GM21447 (cell line): ENCODE results near the gene PNPLA2.

Experiments
- ATAC-seq: cut with Tn5 transposase; IDR thresholded peaks from one replicate; pipeline ENCODE4 v1.9.1; 2021; ENCODE audit not compliant: unreplicated experiment

The PNPLA2 gene

DNA sequence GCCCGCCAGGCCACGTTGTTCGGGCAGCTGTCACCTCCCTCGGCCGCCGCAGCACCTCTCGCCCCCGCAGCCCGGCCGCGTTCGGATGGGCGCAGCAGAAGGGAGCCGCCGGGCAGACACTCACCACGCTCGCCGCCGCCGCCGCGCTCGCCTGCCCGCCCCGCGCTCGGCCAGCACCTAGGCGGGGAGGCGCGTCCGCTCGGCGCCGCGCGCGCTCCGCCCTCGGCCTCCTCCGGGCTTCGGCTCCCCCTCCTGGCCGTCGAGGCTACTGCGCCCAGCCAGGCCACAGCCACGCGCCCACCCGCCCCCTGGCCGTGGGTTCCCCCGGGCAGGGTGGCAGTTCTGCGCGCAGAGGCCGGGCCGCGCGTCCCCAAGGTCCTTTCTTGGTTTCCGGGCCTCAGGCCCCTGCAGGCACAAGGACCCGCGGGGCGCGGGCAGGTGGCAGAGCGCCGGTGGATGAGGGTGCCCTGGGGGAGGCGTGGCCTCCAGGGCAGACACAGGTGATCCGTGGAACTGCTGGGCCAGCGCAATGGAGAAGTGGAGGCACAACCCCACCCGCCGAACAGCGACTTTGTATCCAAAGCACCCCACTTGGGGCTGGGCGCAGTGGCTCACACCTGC, 20.5 kb upstream of the PNPLA2 start, which contains the start of gene SLC25A22:
TSS of gene SLC25A22 (minus strand) at position 189 of the 621 bp plus-strand sequence. CDS start 3,275 bp downstream, outside the sequence.
- peak; percentile 50 for ATAC-seq

GRCh38 chr11:799641-800316, 18.9 kb upstream of the PNPLA2 start:
- no peak for ATAC-seq

DNA sequence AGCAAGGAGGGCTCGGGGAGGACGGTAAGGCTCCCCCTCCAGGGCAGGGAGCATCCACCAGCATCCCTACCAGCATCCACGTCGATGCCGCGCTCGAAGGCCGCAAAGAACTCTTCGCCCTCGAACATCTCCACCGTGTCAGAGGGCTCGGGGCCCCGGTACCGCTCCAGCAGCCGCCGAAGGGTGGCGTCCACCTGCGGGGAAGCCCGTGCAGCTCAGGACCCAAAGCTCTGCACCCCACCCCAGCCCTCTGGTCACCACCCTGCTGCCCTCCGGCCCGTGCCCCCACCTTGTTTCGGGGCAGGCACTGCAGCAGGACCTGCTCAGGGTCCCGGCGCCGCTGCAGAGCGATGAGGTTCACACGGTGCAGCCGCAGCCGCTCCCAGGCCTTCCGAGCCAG, 18.2 kb upstream of the PNPLA2 start:
- no peak for ATAC-seq

DNA sequence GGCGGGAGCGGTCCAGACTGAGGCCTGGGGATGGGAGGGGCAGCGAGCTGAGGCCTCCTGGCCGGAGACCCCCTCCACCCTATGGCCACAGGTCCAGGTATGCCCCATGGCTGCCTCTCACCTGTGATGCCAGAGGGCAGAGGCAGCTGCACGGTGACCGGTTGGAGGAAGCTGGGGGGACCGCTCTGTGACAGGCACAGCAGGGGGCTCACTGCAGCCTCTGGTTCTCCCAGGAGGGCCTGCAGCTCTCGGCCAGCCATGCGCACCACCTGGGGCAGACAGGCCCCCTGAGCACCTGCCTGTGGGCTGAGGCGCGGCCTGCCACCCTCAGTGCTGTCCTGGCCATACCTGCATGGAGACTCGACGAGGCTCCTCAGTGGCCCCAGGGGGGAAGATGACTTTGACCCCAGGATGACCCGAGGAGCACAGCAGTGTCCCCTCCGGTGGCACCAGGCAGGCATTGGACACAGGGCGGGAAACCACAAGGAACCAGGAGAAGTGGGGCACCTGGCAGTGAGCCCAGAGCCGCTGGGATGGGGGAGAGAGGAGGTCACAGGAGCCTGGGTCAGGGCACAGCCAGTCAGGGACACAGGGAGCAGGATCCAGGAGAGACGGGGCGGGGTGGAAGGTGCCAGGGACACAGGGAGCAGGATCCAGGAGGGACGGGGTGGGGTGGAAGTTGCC, 17.5 kb upstream of the PNPLA2 start:
- ATAC-seq = no peak

DNA sequence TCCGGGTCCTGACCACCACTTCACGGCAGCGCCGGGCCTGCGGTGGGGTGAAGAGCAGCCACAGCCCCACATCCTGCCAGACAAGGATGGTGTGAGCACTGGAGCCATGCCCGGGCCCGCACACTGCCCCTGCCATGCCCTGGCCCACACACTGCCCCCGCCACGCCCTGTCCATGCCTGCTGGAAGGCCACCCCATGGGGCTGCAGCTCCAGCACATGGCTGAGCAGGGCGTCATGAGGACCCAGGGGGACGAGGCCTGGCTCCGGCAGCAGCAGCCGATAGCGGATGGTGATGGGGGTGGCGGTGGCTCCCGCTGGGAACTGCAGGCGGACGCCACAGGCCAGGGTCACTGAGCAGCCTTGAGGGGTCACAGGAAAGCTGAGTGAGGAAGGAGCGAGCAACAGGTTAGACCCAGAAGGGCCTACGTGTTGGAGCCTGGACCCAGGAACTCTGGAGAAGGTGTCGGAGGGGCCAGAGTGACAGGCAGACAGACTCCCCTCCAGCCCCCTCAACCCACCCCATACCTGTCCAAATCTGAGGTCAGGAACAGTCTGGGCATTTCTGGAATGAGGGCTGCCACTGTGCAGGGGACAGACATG, 16.6 kb upstream of the PNPLA2 start:
- no peak for ATAC-seq

DNA sequence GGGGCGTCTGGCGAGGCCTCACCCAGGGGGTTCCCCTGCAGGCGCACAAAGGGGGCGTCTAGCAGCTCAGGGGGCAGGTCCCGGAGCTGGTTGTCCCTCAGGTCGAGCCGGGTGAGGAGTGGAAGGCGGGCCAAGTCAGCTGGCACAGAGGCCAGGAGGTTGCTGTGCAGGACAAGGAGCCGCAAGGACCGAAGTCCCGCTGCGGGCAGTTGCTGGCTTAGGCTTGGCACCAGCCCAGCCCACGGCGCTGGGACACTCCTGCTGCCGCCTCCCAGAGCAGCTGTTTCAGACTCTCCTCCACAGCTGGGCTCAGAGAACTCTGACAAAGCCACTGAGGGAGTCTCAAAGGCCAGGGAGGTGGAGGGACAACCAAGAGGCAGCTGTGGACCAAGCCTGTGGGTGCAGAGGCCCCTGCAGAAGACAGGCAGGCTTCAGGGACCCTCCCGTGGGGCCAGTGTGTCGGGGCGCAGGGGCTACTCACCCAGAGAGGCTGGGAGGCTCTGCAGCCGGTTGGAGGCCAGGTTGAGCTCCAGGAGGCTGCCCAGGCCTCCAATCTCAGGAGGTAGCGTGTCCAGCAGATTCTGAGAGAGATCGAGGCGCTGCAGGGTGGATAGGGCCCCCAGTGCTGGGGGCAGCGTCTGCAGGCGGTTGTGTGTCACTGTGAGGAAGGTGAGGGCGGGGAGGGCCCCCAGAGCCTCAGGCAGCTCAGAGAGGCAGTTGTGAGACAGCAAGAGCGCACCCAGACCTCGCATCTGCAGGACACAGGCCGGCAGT, 15.8 kb upstream of the PNPLA2 start:
- ATAC-seq = no peak

DNA sequence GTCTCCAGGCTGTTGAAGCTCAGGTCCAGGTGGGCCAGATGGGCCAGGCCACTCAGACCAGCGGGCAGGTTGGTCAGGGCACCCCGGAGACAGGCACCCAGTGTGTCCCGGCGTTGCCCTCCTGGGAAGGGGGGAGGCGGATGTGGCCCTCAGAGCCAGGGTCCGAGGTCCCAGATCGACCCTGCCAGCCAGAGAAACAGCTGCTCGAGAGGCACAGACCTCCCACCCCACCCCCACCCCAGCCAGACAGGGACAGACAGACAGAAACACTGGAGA, 15.3 kb upstream of the PNPLA2 start:
- no peak for ATAC-seq

DNA sequence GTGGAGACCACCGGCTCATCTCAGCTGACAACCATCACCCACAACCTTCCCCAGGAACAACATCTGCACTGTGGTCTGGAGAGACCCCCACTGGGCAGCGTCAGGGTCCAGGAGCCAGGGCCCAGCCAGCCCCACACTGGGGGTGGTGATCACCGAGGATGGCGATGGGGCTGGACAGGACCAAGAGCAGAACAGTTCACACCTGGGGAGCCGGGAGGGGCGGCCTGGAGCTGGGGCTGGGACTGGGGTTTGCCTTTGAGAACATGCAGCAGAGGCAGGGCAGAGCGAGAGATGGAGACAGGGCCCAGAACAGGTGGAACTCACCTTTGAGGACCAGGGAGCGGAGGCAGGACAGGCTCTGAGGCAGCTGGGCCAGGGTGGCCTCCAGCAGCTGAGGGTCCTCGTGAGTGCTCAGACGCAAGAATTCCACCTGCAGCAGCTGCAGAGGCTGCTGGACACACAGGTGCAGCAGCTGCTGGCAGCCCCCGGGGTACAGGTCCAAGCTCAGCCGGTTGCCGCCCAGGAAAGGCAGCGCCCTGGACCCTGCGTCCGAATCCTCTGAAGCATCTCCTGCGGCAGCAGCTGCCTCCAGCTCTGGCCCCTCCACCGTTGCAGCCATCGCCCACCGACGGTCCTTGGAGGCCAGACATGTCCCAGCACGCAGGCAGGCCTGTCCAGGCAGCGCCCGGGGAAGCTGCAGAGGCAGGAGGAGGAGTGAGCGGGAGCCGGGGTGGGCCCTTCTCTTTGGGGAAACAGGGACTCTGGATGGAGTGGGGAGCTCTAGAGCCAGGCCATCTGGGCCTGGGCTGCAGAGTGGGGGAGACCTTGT, 14.7 kb upstream of the PNPLA2 start:
- ATAC-seq = no peak

GRCh38 chr11:804599-804964, 14.1 kb upstream of the PNPLA2 start:
- no peak for ATAC-seq

DNA sequence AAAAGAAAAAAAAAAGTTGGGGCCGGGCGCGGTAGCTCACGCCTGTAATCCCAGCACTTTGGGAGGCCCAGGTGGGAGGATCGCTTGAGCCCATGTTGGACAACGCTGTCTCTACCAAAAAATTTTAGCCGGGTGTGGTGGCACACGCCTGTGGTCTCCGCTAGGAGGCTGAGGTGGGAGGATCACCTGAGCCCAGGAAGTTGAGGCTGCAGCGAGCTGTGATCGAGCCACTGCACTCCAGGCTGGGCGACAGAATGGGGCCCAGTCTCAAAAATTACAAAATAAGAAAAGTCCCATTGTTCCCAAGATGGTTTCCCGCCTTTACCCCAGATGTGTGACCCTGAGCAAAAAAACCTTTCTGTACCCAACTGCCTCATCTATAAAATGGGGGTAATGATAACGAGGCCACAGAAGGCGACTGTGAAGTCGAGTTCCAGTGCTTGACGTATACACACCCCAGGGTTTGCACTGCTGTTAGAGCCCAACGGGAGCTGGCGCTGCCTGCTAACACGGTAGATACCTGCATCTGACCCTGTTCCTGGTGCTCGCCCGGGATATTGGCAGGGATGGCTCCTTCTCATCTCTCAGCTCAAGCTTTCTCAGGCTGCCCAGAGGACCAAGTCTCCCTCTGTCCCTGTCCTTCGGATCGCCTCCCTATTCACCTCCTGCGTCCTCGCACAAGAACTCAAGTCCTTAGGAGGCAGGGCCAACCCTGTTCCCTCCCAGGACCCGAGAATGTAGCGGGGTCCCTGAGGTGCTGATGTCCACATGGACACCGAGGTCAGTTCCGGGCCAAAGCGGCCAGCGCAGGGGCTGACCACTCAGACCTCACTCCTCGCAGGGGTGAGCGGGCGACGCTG, 10.1 kb upstream of the PNPLA2 start:
- peak; percentile 1 for ATAC-seq

- peak; percentile 64 for ATAC-seq
These were observed 9.3 kb upstream of the PNPLA2 start, which contains the start of gene RPLP2 for GRCh38 chr11:809287-810039. TSS of gene RPLP2 (plus strand) at chr11:809967. CDS start at chr11:810235, 268 bp downstream.

DNA sequence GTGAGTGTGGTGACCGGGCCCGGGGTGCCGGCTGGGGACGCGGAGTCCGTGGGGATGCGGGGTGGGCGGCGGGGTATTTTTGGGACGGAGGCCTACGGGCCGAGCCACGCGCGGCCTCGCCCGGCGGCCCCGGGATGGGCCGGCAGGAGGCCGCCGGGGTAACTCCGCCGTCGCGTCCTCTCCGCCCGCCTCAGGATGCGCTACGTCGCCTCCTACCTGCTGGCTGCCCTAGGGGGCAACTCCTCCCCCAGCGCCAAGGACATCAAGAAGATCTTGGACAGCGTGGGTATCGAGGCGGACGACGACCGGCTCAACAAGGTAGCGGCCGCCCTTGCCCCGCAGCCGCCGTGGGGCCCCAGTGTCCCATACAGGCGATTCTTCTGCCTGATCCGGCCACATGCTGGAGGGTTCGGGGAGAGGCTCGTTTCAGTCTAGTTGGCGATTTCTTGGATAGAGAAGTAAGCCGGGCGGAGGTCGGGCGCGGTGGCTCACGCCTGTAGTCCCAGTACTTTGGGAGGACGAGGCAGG, 8.6 kb upstream of the PNPLA2 start:
- peak; percentile 2 for ATAC-seq

DNA sequence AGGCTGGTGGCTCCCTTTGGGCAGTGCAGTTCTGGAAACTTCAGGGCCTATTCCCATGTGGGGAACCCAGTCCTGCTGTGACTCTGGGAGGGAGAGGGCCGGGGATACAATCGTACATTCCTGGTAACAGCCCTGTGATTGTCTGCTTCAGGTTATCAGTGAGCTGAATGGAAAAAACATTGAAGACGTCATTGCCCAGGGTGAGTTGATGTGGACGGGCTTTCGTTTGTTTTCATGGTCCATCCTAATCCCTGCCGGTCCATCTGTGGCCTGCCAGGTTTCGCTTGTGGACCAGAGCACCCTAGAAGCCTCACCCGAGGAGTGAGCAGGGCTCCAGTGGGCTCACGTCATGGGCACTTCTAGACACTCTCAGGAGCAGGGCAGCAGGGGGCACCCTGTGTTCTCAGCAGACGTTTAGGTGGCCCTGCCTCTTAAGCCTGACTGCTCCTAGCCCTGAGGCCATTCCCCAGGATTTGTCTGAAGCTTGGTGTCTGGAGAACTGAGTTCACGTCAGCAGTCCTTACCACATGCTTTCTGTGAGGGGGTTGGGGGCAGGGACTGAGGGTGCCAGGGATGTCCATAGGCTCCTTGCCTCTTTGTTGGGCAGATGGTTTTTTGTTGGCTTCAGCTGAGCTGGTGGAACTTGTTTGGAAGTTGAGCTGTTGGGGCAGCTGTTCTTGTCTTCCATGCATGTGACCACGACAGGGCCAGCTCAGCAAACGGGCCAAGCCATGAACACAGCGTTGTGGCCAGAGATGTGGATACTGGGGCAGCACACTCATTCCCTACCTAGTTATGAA, 7.1 kb upstream of the PNPLA2 start:
- no peak for ATAC-seq

DNA sequence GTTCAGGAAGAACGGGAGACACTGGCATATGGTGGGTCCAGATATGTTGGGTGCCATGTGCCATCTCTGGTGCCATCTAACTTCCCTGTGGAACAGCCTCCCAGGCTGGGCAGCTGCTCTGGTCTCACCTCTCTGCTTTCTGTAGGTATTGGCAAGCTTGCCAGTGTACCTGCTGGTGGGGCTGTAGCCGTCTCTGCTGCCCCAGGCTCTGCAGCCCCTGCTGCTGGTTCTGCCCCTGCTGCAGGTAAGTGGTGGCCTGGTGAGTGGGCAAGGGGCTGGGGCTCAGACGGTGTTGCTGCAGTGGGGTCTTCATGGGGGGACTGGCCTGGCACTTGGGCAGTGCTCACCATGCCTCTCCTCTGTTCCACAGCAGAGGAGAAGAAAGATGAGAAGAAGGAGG, 6.3 kb upstream of the PNPLA2 start:
- no peak for ATAC-seq

GRCh38 chr11:813072-813455, 5.7 kb upstream of the PNPLA2 start:
- no peak for ATAC-seq

DNA sequence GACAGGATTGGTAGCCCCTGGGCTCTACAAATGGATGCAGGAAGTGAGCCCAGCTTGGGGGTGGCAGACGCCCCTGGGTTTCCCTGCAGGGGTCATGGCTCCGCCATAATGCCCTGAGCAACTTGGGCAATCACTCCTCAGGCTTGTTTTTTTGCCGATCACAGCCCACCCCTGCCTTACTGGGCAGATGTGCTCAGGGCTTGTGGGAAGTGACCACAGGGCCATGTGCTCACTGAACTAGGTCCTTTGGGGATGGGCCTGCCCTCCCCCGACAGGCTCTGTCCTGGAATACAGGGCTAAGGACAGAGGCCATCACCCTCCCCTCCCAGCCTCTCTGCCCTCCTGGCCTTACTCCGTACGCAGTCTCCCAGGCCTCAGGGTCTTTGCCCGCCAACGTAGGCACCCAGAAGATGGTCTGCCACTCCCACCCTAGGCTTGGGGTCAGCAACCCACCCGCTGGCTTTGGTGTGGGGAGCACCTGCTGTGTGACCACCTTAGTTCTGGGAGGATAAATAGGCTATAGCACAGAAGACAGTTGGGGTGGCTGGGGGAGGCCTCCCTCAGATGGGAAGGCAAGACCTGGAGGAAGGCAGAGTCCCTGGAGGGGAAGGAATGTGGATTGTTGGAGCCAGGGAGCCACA, 5.1 kb upstream of the PNPLA2 start:
- no peak for ATAC-seq
